ENCODE measurements around the gene STAG3. TPM values are rescaled to one million over a fixed set of nuclear protein-coding genes. Genes with fewer than 3 reads are reported as not detected.
"Not testable (repeated sequence)": the region's sequence is repeated elsewhere in the genome, so short reads cannot be mapped to it uniquely, and the experiment has no call there.

Gene STAG3
- polyA plus RNA-seq, 1 experiment: 0.22 TPM

DNA sequence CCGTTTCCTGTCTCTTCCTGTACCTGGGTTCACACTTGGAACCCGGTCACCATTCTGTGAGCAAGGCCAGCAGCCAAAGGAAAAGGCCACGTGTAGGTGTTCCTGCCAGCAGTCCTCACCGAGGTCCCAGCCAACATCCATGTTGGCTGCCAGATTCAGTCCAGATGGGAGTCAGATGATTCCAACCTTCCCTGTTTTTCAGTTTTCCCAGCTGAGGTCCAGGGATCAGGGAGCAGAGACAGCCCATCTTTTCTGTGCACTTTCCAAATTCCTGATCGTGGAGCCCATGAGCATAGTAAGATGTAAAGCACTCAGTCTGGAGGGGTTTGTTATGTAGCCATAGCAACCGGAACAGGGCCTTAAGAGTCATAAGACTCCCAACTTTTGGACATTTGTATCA is 38.2 kb downstream of the STAG3 start:
- Histone ChIP-seq H3K27me3 (ENCODE audit: control insufficient read depth, insufficient read depth, low read length) (peaks cover 2% of the 10 kb centered on the region), H3K9me3 (ENCODE audit: control insufficient read depth, insufficient read depth, low read length) (no peaks in the 10 kb centered on the region), H3K4me3 (ENCODE audit: low read depth, low read length) (no peak overlapping the region), H3K27ac (ENCODE audit: low read depth, low read length) (no peak overlapping the region)
- CTCF ChIA-PET: interaction anchor here (0.6 to 4.5 kb wide), 5 partner anchors 21 to 85 kb away, joined by 3 to 65 read pairs (median 4); partner anchors contain the start of gene GPC2
- POLR2A ChIA-PET: no interaction called here
- TF ChIP-seq, protein P1, sequence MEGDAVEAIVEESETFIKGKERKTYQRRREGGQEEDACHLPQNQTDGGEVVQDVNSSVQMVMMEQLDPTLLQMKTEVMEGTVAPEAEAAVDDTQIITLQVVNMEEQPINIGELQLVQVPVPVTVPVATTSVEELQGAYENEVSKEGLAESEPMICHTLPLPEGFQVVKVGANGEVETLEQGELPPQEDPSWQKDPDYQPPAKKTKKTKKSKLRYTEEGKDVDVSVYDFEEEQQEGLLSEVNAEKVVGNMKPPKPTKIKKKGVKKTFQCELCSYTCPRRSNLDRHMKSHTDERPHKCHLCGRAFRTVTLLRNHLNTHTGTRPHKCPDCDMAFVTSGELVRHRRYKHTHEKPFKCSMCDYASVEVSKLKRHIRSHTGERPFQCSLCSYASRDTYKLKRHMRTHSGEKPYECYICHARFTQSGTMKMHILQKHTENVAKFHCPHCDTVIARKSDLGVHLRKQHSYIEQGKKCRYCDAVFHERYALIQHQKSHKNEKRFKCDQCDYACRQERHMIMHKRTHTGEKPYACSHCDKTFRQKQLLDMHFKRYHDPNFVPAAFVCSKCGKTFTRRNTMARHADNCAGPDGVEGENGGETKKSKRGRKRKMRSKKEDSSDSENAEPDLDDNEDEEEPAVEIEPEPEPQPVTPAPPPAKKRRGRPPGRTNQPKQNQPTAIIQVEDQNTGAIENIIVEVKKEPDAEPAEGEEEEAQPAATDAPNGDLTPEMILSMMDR (IDR thresholded peaks at IDR 0.05; ENCODE audit: low read depth, low read length): no peak
- no peak for DNase-seq (ENCODE audit: low read depth, low spot score)

DNA sequence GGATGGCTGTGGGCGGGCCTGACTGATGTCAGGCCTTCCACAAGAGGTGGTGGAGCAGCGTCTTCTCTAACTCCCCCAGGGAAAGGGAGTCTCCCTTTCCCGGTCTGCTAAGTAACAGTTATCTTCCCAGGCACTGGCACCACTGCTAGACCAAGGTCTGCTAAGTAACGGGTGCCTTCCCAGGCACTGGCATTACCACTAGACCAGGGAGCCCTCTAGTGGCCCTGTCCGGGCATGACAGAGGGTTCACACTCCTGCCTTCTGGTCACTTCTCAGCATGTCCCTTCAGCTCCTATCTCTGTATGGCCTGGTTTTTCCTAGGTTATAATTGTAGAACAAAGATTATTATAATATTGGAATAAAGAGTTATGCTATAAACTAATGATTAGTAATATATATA is 40.2 kb downstream of the STAG3 start:
- H3K27ac ChIP-seq (ENCODE audit: low read depth, low read length); H3K27me3 ChIP-seq (ENCODE audit: control insufficient read depth, insufficient read depth, low read length); H3K4me3 ChIP-seq (ENCODE audit: low read depth, low read length); POLR2A ChIA-PET; DNase-seq (ENCODE audit: low read depth, low spot score); H3K9me3 ChIP-seq (ENCODE audit: control insufficient read depth, insufficient read depth, low read length): not testable (repeated sequence)
- CTCF ChIA-PET: interaction anchor here (0.6 to 4.5 kb wide), 17 partner anchors 10 to 300 kb away, joined by 3 to 65 read pairs (median 5); no protein-coding TSS in a partner anchor
- TF ChIP-seq, protein P1 (IDR thresholded peaks at IDR 0.05; ENCODE audit: low read depth, low read length): peak; percentile 59

DNA sequence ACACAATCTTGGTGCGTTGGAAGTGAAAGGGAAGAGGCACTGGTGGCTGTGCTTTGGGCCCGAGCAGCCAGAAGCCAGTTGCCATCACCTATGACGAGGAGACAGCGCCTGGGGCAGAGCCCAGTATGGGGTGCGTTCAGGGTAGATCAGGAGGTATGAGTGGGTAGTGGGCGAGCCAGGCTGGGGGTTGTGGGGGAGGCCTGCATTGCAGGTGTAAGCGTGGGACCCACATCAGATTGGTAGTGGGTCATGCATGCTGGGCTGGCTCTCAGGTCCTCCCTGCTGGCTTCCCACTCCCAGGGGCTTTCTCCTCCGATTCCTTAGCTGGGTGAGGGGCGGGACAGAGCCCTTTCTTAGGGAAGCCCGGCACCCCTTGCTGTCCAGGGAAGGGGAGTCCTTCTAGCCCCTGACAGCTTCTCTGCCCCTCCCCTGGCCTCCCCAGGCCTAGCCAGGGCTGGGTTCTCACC is 41.6 kb downstream of the STAG3 start:
- H3K9me3 ChIP-seq (ENCODE audit: control insufficient read depth, insufficient read depth, low read length): no peaks in the 10 kb centered on the region
- no peaks in the 10 kb centered on the region for H3K27me3 ChIP-seq (ENCODE audit: control insufficient read depth, insufficient read depth, low read length)
- no peak overlapping the region for H3K4me3 ChIP-seq (ENCODE audit: low read depth, low read length)
- TF ChIP-seq, protein P1 (IDR thresholded peaks at IDR 0.05; ENCODE audit: low read depth, low read length): no peak
- no peak overlapping the region for H3K27ac ChIP-seq (ENCODE audit: low read depth, low read length)
- CTCF ChIA-PET: interaction anchor here (4.5 kb wide), 1 partner anchor 87 kb away, joined by 65 read pairs; no protein-coding TSS in a partner anchor
- DNase-seq (ENCODE audit: low read depth, low spot score): no peak
- POLR2A ChIA-PET: no interaction called here

DNA sequence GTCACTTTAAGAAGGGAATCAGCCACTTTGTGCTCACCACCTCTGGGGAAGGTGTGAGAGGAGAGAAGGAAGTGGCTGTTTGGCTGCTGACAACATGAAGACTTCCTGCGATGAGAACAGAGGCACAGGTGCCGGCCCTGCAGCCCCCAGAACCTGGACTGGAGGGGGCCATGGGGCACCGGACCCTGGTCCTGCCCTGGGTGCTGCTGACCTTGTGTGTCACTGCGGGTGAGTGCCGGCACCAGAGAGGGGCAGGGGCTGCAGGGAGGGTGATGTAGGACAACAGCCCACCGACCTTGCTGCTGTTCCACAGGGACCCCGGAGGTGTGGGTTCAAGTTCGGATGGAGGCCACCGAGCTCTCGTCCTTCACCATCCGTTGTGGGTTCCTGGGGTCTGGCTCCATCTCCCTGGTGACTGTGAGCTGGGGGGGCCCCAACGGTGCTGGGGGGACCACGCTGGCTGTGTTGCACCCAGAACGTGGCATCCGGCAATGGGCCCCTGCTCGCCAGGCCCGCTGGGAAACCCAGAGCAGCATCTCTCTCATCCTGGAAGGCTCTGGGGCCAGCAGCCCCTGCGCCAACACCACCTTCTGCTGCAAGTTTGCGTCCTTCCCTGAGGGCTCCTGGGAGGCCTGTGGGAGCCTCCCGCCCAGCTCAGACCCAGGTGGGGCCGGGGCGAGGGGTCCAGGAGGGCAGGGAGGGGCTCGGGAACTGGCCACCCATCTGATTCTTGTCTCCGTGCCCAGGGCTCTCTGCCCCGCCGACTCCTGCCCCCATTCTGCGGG is 42.3 kb downstream of the STAG3 start, which contains the start of gene PVRIG:
TSS of gene PVRIG (plus strand) at position 149 of the 785 bp plus-strand sequence. CDS start at position 171, 22 bp downstream.
- H3K4me3 ChIP-seq (ENCODE audit: low read depth, low read length); H3K27ac ChIP-seq (ENCODE audit: low read depth, low read length); H3K27me3 ChIP-seq (ENCODE audit: control insufficient read depth, insufficient read depth, low read length); H3K9me3 ChIP-seq (ENCODE audit: control insufficient read depth, insufficient read depth, low read length); DNase-seq (ENCODE audit: low read depth, low spot score); POLR2A ChIA-PET: not testable (repeated sequence)
- CTCF ChIA-PET: interaction anchor here (4.5 kb wide), 1 partner anchor 87 kb away, joined by 65 read pairs; no protein-coding TSS in a partner anchor

DNA sequence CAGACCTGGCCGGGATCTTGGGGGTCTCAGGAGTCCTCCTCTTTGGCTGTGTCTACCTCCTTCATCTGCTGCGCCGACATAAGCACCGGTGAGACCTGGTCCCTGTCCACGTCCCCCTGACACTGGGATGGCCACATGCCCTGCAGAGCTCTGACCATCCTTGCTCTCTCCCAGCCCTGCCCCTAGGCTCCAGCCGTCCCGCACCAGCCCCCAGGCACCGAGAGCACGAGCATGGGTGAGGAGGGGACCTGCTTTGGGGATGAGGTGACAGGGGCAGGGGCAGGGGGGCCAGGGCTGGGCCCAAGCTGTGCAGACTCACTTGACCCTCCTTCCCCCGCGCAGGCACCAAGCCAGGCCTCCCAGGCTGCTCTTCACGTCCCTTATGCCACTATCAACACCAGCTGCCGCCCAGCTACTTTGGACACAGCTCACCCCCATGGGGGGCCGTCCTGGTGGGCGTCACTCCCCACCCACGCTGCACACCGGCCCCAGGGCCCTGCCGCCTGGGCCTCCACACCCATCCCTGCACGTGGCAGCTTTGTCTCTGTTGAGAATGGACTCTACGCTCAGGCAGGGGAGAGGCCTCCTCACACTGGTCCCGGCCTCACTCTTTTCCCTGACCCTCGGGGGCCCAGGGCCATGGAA is 43.0 kb downstream of the STAG3 start:
- POLR2A ChIA-PET: no interaction called here
- no peak for DNase-seq (ENCODE audit: low read depth, low spot score)
- H3K9me3 ChIP-seq (ENCODE audit: control insufficient read depth, insufficient read depth, low read length): no peaks in the 10 kb centered on the region
- H3K27me3 ChIP-seq (ENCODE audit: control insufficient read depth, insufficient read depth, low read length): no peaks in the 10 kb centered on the region
- TF ChIP-seq, protein P1 (IDR thresholded peaks at IDR 0.05; ENCODE audit: low read depth, low read length): no peak
- CTCF ChIA-PET: interaction anchor here (0.8 to 4.5 kb wide), 2 partner anchors 88 kb away, joined by 3 to 65 read pairs; no protein-coding TSS in a partner anchor
- H3K4me3 ChIP-seq (ENCODE audit: low read depth, low read length): no peak overlapping the region
- H3K27ac ChIP-seq (ENCODE audit: low read depth, low read length): no peak overlapping the region

Measured in AG04450 (cell line).